WI38 (cell line): Measurements from ENCODE around the gene NRTN.

ENCODE experiments used
- H3K4me3 ChIP-seq: 2 replicates; pipeline ENCODE4 v1.5.1; 2011; ENCODE audit warnings: low read depth, mild to moderate bottlenecking, control low read depth, low read length
- CTCF ChIP-seq: IDR thresholded peaks from 2 replicates; pipeline ENCODE4 v1.5.1; 2012; ENCODE audit warnings: low read depth, mild to moderate bottlenecking, control low read depth, low read length

NRTN gene

GRCh38 chr19:5806905-5807304 is 2.0 kb downstream of the NRTN start:
- TF ChIP-seq CTCF: no peak
- H3K4me3 ChIP-seq: no peak overlapping the region

GRCh38 chr19:5808120-5808816 is 3.4 kb downstream of the NRTN start:
- TF ChIP-seq CTCF: no peak
- no peak overlapping the region for H3K4me3 ChIP-seq

- no peak for TF ChIP-seq CTCF
These were observed 4.2 kb downstream of the NRTN start for GRCh38 chr19:5809053-5809452.

GRCh38 chr19:5809469-5809868 is 4.6 kb downstream of the NRTN start:
- no peak for TF ChIP-seq CTCF

More at GRCh38 chr19:5809053-5809452, 4.2 kb downstream of the NRTN start:
- no peak overlapping the region for H3K4me3 ChIP-seq

GRCh38 chr19:5811117-5811516 is 6.2 kb downstream of the NRTN start:
- no peak overlapping the region for H3K4me3 ChIP-seq
- no peak for TF ChIP-seq CTCF

More at GRCh38 chr19:5809469-5809868, 4.6 kb downstream of the NRTN start:
- no peak overlapping the region for H3K4me3 ChIP-seq

GRCh38 chr19:5814123-5814851 is 9.4 kb downstream of the NRTN start:
- H3K4me3 ChIP-seq: no peak overlapping the region
- no peak for TF ChIP-seq CTCF

- TF ChIP-seq CTCF: no peak
- no peak overlapping the region for H3K4me3 ChIP-seq
These were observed 10.0 kb downstream of the NRTN start for GRCh38 chr19:5814852-5815246.
